Neural progenitor cell (in vitro differentiated cells): Measurements from ENCODE around the gene REEP3.

Experiments used
- EZH2 ChIP-seq: fragments of 200-600 bp; sonication (generic); IDR thresholded peaks from 2 replicates; pipeline ENCODE4 v1.6.1; 2017; ENCODE audit warnings: antibody characterized with exemption, mild to moderate bottlenecking, moderate library complexity
- EZH2phosphoT487 ChIP-seq: fragments of 200-600 bp; sonication (generic); IDR thresholded peaks from 2 replicates; pipeline ENCODE4 v1.6.1; 2017; ENCODE audit warnings: antibody characterized with exemption
- TF ChIP-seq, protein P1 (sequence below): fragments of 200-600 bp; sonication (generic); IDR thresholded peaks from 2 replicates; pipeline ENCODE4 v1.5.1; 2017; ENCODE audit warnings: antibody characterized with exemption, mild to moderate bottlenecking

DNA sequence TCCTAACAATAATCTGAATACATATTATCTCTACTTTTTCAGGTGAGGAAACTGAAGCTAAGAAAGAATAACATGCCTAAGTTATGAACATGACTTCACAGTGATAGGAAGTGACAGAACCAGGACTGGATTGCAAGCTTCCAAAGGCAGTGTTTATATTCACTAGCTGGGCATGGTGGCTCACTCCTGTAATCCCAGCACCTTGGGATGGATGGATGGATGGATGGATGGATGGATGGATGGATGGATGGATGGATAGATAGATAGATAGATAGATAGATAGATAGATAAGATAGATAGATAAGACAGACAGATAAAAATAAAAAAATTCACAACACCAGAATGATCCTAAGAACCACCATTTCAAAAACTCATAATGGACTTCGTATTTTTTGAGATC lies 37.2 kb upstream of the REEP3 start:
- TF ChIP-seq, protein P1, sequence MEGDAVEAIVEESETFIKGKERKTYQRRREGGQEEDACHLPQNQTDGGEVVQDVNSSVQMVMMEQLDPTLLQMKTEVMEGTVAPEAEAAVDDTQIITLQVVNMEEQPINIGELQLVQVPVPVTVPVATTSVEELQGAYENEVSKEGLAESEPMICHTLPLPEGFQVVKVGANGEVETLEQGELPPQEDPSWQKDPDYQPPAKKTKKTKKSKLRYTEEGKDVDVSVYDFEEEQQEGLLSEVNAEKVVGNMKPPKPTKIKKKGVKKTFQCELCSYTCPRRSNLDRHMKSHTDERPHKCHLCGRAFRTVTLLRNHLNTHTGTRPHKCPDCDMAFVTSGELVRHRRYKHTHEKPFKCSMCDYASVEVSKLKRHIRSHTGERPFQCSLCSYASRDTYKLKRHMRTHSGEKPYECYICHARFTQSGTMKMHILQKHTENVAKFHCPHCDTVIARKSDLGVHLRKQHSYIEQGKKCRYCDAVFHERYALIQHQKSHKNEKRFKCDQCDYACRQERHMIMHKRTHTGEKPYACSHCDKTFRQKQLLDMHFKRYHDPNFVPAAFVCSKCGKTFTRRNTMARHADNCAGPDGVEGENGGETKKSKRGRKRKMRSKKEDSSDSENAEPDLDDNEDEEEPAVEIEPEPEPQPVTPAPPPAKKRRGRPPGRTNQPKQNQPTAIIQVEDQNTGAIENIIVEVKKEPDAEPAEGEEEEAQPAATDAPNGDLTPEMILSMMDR, result no peak
- no peak for TF ChIP-seq EZH2
- TF ChIP-seq EZH2phosphoT487, result no peak
